ENCODE data around the gene NKAP. TPM values are rescaled to one million over a fixed set of nuclear protein-coding genes. Genes with fewer than 3 reads are reported as not detected.

Gene NKAP
- total RNA-seq (4.1 and 4.6 TPM in 2 replicates), polyA plus RNA-seq (4.0 and 4.1 TPM in 2 replicates), polyA minus RNA-seq (ENCODE audit: low replicate concordance) (2.0 and 2.1 TPM in 2 replicates)
- 5.8 and 6.1 TPM in 2 replicates for polyA plus RNA-seq (2012)

GRCh38 chrX:119943185-119943988, at the start of gene NKAP:
Gene NKAP, minus strand, starts transcription at chrX:119943751. Its CDS starts 146 bp downstream, at chrX:119943605.
- Histone ChIP-seq H2AFZ (ENCODE audit: low read length) (peak within 1 kb of the TSS; percentile 81), H3K4me3 (replicated peaks in 1 of 4; ENCODE audit: control extremely low read depth in 1 of 4, insufficient read depth in 1 of 4, low read depth in 3 of 4, low read length in 4 of 4) (peak within 1 kb of the TSS; percentile 23 to 90 (median 71)), H3K27me3 (ENCODE audit: control insufficient read depth, insufficient read depth, low read length) (no peaks in the 10 kb centered on the region), H3K79me2 (ENCODE audit: control insufficient read depth, insufficient read depth, low read length) (peaks cover 2% of the 10 kb centered on the region), H3K4me2 (ENCODE audit: extremely low read depth, insufficient read depth, low read length) (peak within 1 kb of the TSS; percentile 81), H3K9me3 (ENCODE audit: control insufficient read depth, insufficient read depth, low read depth, low read length) (no peaks in the 10 kb centered on the region), H3K27ac (ENCODE audit: insufficient read depth, low read length) (peak within 1 kb of the TSS; percentile 84), H3K4me1 (ENCODE audit: control insufficient read depth, extremely low read depth, insufficient read depth, low read length) (no peaks in the 10 kb centered on the region), H4K20me1 (ENCODE audit: control insufficient read depth, extremely low read depth, insufficient read depth, low read length) (no peaks in the 10 kb centered on the region), H3K36me3 (ENCODE audit: control insufficient read depth, insufficient read depth, low read length) (no peaks in the 10 kb centered on the region), H3K9ac (ENCODE audit: insufficient read depth, low read length) (peak within 1 kb of the TSS; percentile 86)
- TF ChIP-seq CTCF (conservative IDR thresholded peaks at IDR 0.05 in 1 of 2, IDR thresholded peaks at IDR 0.05 in 1 of 2; ENCODE audit: low read depth in 1 of 2, low read length in 2 of 2) (no peak), EZH2 (IDR thresholded peaks at IDR 0.05; ENCODE audit: low read length, missing control alignments) (no peak)
- peak; percentile 93 to 97 for DNase-seq (ENCODE audit: low read depth in 2 of 2)

- Histone ChIP-seq H3K27ac (ENCODE audit: insufficient read depth, low read length) (no peak overlapping the region), H3K4me3 (replicated peaks in 1 of 4; ENCODE audit: control extremely low read depth in 1 of 4, insufficient read depth in 1 of 4, low read depth in 3 of 4, low read length in 4 of 4) (no peak overlapping the region), H4K20me1 (ENCODE audit: control insufficient read depth, extremely low read depth, insufficient read depth, low read length) (no peaks in the 10 kb centered on the region), H3K9me3 (ENCODE audit: control insufficient read depth, insufficient read depth, low read depth, low read length) (no peaks in the 10 kb centered on the region), H3K36me3 (ENCODE audit: control insufficient read depth, insufficient read depth, low read length) (no peaks in the 10 kb centered on the region), H3K4me2 (ENCODE audit: extremely low read depth, insufficient read depth, low read length) (no peak overlapping the region), H3K27me3 (ENCODE audit: control insufficient read depth, insufficient read depth, low read length) (peaks cover 17% of the 10 kb centered on the region), H3K79me2 (ENCODE audit: control insufficient read depth, insufficient read depth, low read length) (no peaks in the 10 kb centered on the region), H3K4me1 (ENCODE audit: control insufficient read depth, extremely low read depth, insufficient read depth, low read length) (no peaks in the 10 kb centered on the region), H2AFZ (ENCODE audit: low read length) (no peak overlapping the region), H3K9ac (ENCODE audit: insufficient read depth, low read length) (no peak overlapping the region)
- TF ChIP-seq EZH2 (IDR thresholded peaks at IDR 0.05; ENCODE audit: low read length, missing control alignments) (no peak), CTCF (conservative IDR thresholded peaks at IDR 0.05 in 1 of 2, IDR thresholded peaks at IDR 0.05 in 1 of 2; ENCODE audit: low read depth in 1 of 2, low read length in 2 of 2) (no peak)
- DNase-seq (ENCODE audit: low read depth in 2 of 2), result no peak
Observed at GRCh38 chrX:119991005-119991787, 47.6 kb upstream of the NKAP start.

- no peak overlapping the region for H3K4me2 ChIP-seq (ENCODE audit: extremely low read depth, insufficient read depth, low read length)
Observed at GRCh38 chrX:119990556-119991004, 47.0 kb upstream of the NKAP start.

More at GRCh38 chrX:119990556-119991004, 47.0 kb upstream of the NKAP start:
- H3K36me3 ChIP-seq (ENCODE audit: control insufficient read depth, insufficient read depth, low read length), result no peaks in the 10 kb centered on the region
- DNase-seq (ENCODE audit: low read depth in 2 of 2), result no peak
- H3K9me3 ChIP-seq (ENCODE audit: control insufficient read depth, insufficient read depth, low read depth, low read length), result no peaks in the 10 kb centered on the region
- no peak overlapping the region for H3K27ac ChIP-seq (ENCODE audit: insufficient read depth, low read length)
- no peaks in the 10 kb centered on the region for H4K20me1 ChIP-seq (ENCODE audit: control insufficient read depth, extremely low read depth, insufficient read depth, low read length)
- H3K9ac ChIP-seq (ENCODE audit: insufficient read depth, low read length), result no peak overlapping the region
- H2AFZ ChIP-seq (ENCODE audit: low read length), result no peak overlapping the region
- no peak for TF ChIP-seq CTCF (conservative IDR thresholded peaks at IDR 0.05 in 1 of 2, IDR thresholded peaks at IDR 0.05 in 1 of 2; ENCODE audit: low read depth in 1 of 2, low read length in 2 of 2)
- no peak for TF ChIP-seq EZH2 (IDR thresholded peaks at IDR 0.05; ENCODE audit: low read length, missing control alignments)
- H3K27me3 ChIP-seq (ENCODE audit: control insufficient read depth, insufficient read depth, low read length), result peaks cover 16% of the 10 kb centered on the region
- H3K4me1 ChIP-seq (ENCODE audit: control insufficient read depth, extremely low read depth, insufficient read depth, low read length), result no peaks in the 10 kb centered on the region
- no peaks in the 10 kb centered on the region for H3K79me2 ChIP-seq (ENCODE audit: control insufficient read depth, insufficient read depth, low read length)
- H3K4me3 ChIP-seq (replicated peaks in 1 of 4; ENCODE audit: control extremely low read depth in 1 of 4, insufficient read depth in 1 of 4, low read depth in 3 of 4, low read length in 4 of 4), result no peak overlapping the region
